HG02970 (cell line): ENCODE data around the gene GGTLC1.
"Not testable (repeated sequence)": the region's sequence is repeated elsewhere in the genome, so short reads cannot be mapped to it uniquely, and the experiment has no call there.

Experiments used
- ATAC-seq: cut with Tn5 transposase; IDR thresholded peaks from one replicate; pipeline ENCODE4 v1.9.1; 2021; ENCODE audit warnings: mild to moderate bottlenecking, moderate library complexity, moderate number of reproducible peaks; ENCODE audit not compliant: unreplicated experiment, low FRiP score

GGTLC1 gene

GRCh38 chr20:23995905-23996666 is 7.5 kb upstream of the GGTLC1 start:
- ATAC-seq, result no peak

GRCh38 chr20:23995291-23995690 is 6.7 kb upstream of the GGTLC1 start:
- not testable (repeated sequence) for ATAC-seq

DNA sequence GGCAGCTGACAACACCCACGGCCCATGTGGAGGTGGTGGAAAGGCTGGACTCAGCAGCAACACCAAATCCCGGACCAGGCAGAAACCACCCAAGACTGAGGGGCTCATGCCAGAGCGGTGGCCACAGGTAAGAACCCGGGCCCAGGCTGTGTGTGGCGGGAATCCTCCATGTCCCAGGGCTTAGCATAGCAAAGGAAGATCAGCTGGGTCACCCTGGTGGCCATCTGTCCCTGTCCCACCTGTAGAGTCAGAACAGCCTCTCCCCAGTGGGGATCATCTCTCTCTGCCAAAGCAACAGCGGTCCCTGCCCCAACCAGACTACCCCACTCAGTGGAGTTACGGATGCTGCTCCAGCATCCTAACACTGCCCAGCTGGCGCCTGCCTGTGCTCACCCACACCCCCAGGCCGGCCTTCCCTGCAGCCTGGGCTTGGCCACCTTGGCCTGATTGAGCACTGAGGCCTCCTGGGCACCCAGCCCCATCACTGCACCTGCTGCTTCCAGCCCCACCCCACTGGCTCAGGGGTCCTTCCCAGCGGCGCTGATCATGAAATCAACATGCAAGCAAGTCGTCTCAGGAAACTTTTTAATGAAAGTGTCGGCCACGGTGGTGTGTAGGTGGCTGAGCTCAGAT is 5.5 kb upstream of the GGTLC1 start:
- ATAC-seq, result not testable (repeated sequence)

GRCh38 chr20:23993440-23993839 is 4.9 kb upstream of the GGTLC1 start:
- not testable (repeated sequence) for ATAC-seq

GRCh38 chr20:23990296-23990695 is 1.7 kb upstream of the GGTLC1 start:
- not testable (repeated sequence) for ATAC-seq

DNA sequence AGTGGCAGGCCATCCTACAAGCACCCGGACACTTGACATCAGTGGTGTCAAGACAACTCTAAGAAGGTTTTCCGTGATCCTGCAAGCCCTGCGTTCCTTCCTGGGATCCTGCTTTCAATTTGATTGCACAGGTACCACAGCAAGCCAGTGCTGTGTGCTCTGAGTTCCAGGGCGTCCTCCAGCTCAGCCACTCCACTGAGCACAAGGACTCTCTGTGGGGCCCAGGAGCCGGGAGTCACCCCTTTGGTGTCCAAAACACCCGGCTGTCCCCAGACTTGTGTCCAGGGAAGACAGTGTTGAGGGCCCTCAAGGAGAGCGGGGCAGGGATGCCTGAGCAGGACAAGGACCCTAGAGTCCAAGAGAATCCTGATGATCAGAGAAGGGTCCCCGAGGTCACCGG is 387 bp upstream of the GGTLC1 start:
- not testable (repeated sequence) for ATAC-seq

- not testable (repeated sequence) for ATAC-seq
These were observed 1.9 kb downstream of the GGTLC1 start for GRCh38 chr20:23986716-23987115.

DNA sequence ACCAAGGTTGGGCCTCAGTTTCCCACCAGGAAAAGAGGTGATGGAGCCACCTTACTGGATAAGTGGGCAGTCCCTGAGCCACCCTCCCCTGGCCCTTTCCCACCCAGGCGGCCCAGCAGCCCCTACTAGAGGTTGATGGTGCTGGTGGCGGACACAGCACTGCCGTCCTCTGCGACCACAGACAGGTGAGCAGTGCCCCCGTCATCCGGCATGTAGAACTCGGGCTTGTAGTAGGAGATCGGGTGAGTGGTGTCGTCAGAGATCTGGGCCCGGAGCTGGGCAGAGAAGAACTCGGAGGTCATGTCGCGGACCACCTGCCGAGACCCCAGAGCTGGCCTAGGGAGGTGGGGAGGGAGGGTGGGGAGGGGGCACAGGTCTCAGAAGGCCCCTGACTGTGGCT is 2.3 kb downstream of the GGTLC1 start:
- not testable (repeated sequence) for ATAC-seq

GRCh38 chr20:23985790-23986225 is 2.8 kb downstream of the GGTLC1 start:
- ATAC-seq, result not testable (repeated sequence)

- not testable (repeated sequence) for ATAC-seq
These were observed 3.4 kb downstream of the GGTLC1 start for GRCh38 chr20:23985066-23985789.

GRCh38 chr20:23984476-23985023 is 4.0 kb downstream of the GGTLC1 start:
- not testable (repeated sequence) for ATAC-seq

DNA sequence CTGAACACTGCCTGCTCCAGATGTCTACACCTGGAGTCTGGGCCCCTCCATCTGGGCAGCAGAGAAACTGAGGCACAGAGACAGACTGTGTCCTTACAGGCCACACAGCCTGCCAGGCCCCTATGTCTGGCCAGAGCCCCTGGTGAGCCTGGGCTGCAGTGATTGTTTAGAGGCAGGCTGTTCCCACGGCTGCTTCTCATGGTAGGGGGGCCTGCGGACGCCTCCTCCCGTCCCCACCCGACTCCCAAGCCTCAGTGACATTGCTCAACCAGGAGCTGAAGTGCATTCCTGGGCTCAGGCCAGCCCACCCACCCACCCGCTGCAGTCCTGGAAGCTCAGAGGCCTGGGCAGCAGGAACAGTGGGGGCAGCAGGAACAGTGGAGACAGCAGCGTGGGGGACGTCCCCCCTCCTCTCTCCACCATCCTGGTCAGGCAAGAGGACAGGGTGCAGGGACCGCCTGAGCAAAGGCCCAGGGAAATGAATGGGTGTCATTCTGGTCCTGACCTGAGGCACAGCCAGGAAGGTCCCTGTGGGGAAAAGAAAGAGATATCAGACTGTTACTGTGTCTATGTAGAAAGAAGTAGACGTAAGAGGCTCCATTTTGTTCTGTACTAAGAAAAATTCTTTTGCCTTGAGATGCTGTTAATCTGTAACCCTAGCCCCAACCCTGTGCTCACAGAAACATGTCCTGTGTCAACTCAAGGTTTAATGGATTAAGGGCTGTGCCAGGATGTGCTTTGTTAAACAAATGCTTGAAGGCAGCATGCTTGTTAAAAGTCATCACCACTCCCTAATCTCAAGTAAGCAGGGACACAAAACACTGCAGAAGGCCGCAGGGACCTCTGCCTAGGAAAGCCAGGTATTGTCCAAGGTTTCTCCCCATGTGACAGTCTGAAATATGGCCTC is 6.2 kb downstream of the GGTLC1 start:
- ATAC-seq, result not testable (repeated sequence)

- ATAC-seq, result not testable (repeated sequence)
These were observed 7.1 kb downstream of the GGTLC1 start for GRCh38 chr20:23981526-23981925.

DNA sequence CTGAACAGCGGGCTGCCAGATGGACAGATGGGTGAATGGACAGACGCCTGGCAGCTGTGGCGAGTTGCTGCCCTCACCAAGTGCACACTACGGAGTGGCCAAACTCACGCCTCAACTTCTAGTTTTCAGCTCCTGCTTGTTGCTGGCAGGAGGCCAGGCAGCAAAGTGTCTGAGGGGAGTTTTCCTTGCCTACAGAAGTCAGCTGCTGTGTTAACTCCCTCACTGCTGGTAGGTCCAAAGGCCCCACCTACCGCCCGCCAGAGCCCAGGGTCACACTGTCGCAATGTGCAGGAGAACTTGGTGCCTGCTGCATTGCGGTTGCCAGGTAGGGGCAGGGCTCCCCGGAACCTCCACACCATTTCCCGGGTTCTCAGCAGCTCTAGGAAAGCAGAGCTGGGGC is 7.6 kb downstream of the GGTLC1 start:
- not testable (repeated sequence) for ATAC-seq

GRCh38 chr20:23979899-23980811 is 8.4 kb downstream of the GGTLC1 start:
- ATAC-seq, result not testable (repeated sequence)

GRCh38 chr20:23979380-23979779 is 9.2 kb downstream of the GGTLC1 start:
- ATAC-seq, result not testable (repeated sequence)

DNA sequence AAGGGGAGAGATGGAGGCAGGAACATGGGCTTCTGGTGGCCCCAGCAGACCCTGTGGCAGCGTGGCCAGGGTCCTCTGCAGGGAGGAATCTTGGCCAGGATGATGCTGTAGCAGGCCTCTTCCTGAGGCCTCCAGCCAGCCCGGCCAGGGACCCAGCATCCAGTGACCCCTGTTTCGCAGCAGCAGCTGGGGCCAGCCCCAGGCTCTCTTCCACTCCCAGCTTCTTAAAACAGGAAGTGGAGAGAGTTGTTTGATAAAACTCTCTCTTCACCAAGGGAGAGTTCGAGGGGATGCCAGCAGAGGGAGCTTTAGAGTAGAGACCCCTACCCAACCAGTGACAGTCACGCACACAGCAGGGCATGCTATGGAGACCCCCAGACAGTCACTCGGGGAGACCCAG is 10.1 kb downstream of the GGTLC1 start:
- ATAC-seq, result not testable (repeated sequence)

DNA sequence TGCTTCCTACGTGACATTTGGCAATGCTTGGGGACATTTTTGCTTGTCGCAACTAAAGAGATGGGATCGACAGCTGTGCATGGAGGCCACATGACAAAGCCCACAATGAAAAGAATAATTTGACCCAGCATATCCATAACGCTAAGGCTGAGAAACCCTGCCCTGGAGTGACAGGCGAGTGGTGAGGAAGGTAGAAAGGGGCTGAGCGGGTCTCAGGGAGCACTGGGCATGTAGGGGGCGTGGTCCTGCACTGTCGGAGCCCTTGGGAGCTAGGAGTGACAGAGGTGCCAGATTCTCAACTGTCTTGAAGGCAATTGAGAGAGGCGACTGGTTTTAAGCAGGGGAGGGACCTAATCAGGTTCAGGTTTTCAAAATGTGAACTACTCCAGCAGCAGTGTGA is 13.6 kb downstream of the GGTLC1 start:
- no peak for ATAC-seq

GRCh38 chr20:23971310-23971709 is 17.3 kb downstream of the GGTLC1 start:
- ATAC-seq, result no peak
